ENCODE measurements around the gene DGKZ.
A peak's percentile ranks its signal among the peaks of the same experiment; 100 is the strongest.

DGKZ gene

DNA sequence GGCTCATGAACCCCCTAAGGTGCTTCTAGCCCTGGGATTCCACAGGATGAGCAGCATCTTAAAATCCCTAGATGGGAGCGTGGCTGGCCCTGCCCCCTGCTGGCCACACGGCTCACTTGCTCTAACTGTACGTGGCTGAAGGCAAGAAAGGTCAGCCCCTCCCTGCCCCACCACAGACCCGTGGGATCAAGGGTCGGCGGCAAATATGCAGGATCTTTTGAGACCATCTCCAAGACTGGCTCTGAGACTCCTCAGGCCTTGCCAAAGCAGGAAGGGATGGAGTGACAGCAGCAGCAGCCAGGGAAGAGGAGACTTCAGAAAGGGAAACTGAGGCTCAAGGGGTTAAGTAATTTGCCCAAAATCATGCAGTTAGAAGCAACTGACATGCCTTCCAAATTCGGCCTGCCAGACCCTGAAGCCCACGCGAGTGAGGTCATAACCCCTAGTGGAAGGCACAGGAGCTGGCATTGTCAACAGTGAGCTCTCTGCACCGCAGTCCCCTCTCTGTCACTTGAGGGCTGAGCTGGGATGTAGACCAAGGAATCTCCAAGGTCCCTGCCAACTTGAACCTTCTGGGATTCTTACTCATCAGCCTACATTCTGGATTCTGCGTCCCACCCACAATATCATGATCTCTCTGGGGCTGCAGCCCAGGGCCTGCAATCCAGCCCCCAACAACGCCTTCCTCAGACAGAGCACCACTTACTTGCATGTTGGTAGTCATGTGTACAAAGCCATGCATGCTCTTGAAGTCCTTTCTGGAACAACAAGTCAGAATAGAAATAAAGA, 38.4 kb upstream of the DGKZ start:
- Mint-ChIP-seq H3K4me3 (no peak overlapping the region), H3K9me3 (no peaks in the 10 kb centered on the region), H3K27me3 (ENCODE audit: low read depth, poor library complexity) (peaks cover 12% of the 10 kb centered on the region), H3K4me1 (peaks cover 34% of the 10 kb centered on the region), H3K27ac (no peak overlapping the region), H3K36me3 (ENCODE audit: low read depth) (no peaks in the 10 kb centered on the region)
- TF ChIP-seq, protein P1, sequence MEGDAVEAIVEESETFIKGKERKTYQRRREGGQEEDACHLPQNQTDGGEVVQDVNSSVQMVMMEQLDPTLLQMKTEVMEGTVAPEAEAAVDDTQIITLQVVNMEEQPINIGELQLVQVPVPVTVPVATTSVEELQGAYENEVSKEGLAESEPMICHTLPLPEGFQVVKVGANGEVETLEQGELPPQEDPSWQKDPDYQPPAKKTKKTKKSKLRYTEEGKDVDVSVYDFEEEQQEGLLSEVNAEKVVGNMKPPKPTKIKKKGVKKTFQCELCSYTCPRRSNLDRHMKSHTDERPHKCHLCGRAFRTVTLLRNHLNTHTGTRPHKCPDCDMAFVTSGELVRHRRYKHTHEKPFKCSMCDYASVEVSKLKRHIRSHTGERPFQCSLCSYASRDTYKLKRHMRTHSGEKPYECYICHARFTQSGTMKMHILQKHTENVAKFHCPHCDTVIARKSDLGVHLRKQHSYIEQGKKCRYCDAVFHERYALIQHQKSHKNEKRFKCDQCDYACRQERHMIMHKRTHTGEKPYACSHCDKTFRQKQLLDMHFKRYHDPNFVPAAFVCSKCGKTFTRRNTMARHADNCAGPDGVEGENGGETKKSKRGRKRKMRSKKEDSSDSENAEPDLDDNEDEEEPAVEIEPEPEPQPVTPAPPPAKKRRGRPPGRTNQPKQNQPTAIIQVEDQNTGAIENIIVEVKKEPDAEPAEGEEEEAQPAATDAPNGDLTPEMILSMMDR (IDR thresholded peaks at IDR 0.05): peak; percentile 88
- DNase-seq: peak; percentile 84

DNA sequence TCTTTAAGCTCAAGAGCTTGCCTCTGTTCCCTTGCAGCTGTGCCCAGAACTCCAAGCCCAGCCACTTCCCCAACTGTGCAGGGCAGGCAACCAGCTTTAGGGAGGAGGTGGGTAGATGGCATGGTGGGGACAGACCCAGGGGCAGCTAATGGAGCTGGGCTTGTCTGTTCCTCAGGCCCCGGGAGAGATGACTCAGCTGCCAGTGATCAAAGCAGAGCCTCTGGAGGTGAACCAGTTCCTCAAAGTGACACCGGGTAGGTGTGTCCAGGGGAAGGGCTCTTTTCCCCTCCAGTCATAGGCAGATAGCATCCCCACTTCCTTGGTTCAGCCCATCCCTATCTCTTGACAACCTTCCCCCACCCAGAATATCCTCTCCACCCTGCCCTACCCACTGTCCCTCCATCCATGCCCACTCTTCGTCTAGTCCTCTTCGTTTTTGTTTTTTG, 37.4 kb upstream of the DGKZ start:
- DNase-seq: no peak
- H3K4me3 Mint-ChIP-seq: no peak overlapping the region
- TF ChIP-seq, protein P1 (IDR thresholded peaks at IDR 0.05): no peak
- no peaks in the 10 kb centered on the region for H3K36me3 Mint-ChIP-seq (ENCODE audit: low read depth)
- no peaks in the 10 kb centered on the region for H3K9me3 Mint-ChIP-seq
- H3K27me3 Mint-ChIP-seq (ENCODE audit: low read depth, poor library complexity): peaks cover 9% of the 10 kb centered on the region
- peaks cover 35% of the 10 kb centered on the region for H3K4me1 Mint-ChIP-seq
- H3K27ac Mint-ChIP-seq: no peak overlapping the region

DNA sequence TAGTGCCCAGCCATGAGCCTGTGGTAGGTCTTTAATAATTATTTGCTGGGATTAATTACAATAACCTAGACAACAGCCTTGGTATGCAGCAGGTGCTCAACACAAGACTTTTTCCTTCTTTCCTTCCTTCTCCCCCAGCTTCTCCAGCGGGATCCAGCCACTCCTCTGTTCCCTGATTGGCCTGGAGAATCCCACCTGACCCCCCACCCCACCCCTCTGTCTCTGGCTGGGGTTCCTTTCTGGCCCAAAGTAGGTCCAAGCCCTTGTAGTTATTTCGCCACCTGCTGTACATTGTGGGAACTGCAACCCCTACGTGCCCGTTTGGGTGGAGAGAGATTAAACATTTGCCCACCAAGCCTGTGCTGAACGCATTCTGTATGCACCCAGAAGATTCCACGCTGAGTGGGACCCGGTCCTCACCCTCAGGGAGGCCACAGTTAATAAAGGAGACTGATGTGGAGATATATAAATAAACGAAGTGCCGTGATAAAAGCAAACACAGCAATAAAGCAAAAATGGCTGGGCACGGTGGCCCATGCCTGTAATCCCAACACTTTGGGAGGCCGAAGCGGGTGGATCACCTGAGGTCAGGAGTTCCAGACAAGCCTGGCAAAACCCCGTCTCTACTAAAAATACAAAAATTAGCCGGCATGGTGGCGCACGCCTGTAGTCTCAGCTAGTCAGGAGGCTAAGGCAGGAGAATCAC, 32.1 kb upstream of the DGKZ start:
- Mint-ChIP-seq H3K27ac (no peak overlapping the region), H3K36me3 (ENCODE audit: low read depth) (no peaks in the 10 kb centered on the region), H3K4me3 (no peak overlapping the region), H3K9me3 (no peaks in the 10 kb centered on the region), H3K4me1 (peaks cover 14% of the 10 kb centered on the region), H3K27me3 (ENCODE audit: low read depth, poor library complexity) (peaks cover 4% of the 10 kb centered on the region)
- TF ChIP-seq, protein P1 (IDR thresholded peaks at IDR 0.05): peak; percentile 91
- peak; percentile 84 for DNase-seq

DNA sequence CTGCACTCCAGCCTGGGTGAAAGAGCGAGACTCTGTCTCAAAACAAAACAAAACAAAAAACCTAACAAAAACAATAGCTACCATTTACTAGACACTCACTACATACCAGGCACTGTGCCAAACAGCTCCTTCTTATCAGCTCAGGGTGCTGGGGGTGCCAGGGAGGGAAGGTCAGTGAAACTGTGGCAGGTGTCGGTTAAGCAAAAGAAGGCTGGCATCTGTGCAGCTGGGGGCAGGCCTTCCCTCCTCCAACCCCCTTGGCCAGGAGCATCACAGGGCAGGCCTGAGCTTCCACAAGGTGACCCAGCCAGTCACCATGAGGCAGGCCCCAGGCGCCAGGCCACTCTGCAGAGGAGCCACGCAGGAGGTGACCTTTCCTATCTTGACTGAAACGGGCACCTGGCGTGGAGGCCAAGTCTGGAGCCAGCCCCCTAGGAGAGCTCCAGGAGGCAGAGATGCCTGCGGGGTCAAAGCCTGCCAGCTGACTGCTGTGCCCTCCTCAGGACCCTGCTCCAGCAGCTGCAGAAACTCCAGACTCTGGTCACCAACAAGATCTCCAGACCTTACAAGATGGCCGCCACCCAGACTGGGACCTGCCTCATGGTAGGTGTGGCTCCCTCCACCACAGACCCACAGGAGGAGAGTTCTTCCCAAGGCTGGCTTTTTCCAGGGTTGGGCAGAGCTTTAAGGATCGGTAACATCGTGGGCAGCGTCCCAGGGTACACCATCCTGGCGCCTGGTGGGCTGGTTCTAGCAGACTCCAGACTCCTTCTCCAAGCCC, 31.3 kb upstream of the DGKZ start:
- H3K4me3 Mint-ChIP-seq: no peak overlapping the region

DNA sequence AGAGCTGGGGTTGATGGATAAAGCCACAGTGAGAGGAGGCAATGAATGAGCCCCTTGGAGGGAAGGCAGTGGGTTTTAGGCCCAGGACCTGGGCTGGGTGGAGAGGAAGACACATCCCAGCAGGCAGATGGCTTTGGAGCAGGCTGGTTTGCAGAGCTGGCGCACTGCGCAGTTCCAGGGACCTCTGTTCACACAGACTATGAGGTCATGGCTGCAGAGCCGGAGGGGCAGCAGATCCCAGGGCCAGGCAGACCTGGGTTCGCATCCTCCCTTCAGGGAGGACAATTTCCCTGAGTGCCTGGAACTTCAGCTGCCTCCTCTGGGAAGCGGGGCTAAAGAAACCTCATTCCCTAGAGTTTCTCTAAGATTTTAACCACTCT, 28.2 kb upstream of the DGKZ start:
- no peaks in the 10 kb centered on the region for H3K9me3 Mint-ChIP-seq
- no peak for DNase-seq
- peaks cover 10% of the 10 kb centered on the region for H3K27me3 Mint-ChIP-seq (ENCODE audit: low read depth, poor library complexity)
- H3K4me1 Mint-ChIP-seq: peaks cover 14% of the 10 kb centered on the region
- no peak overlapping the region for H3K4me3 Mint-ChIP-seq
- TF ChIP-seq, protein P1 (IDR thresholded peaks at IDR 0.05): no peak
- no peaks in the 10 kb centered on the region for H3K36me3 Mint-ChIP-seq (ENCODE audit: low read depth)
- H3K27ac Mint-ChIP-seq: no peak overlapping the region

More for the DNA sequence above, 31.3 kb upstream of the DGKZ start:
- TF ChIP-seq, protein P1 (IDR thresholded peaks at IDR 0.05): no peak
- H3K9me3 Mint-ChIP-seq: no peaks in the 10 kb centered on the region
- H3K4me1 Mint-ChIP-seq: peaks cover 14% of the 10 kb centered on the region
- no peak for DNase-seq
- no peak overlapping the region for H3K27ac Mint-ChIP-seq
- H3K36me3 Mint-ChIP-seq (ENCODE audit: low read depth): no peaks in the 10 kb centered on the region
- peaks cover 7% of the 10 kb centered on the region for H3K27me3 Mint-ChIP-seq (ENCODE audit: low read depth, poor library complexity)

Data from nephron progenitor cell (in vitro differentiated cells).